Endodermal cell (in vitro differentiated cells): Measurements from ENCODE around the gene ODF2. TPM values are rescaled to one million over a fixed set of nuclear protein-coding genes. Genes with fewer than 3 reads are reported as not detected.
A peak's percentile ranks its signal among the peaks of the same experiment; 100 is the strongest.

Experiments used
- DNase-seq: peaks from one replicate; pipeline ENCODE4 v3.0.0-alpha.2; 2017
- H3K27ac ChIP-seq: 2 replicates; pipeline ENCODE4 v1.5.1; 2013; ENCODE audit warnings: mild to moderate bottlenecking, low read depth, low read length, moderate library complexity
- H3K27me3 ChIP-seq: 2 replicates; pipeline ENCODE4 v1.6.1; 2013; ENCODE audit warnings: mild to moderate bottlenecking, low read length, moderate library complexity; ENCODE audit not compliant: insufficient read depth, control insufficient read depth, poor library complexity, severe bottlenecking
- H3K36me3 ChIP-seq: 2 replicates; pipeline ENCODE4 v1.7.0; 2013; ENCODE audit warnings: mild to moderate bottlenecking, low read length, moderate library complexity; ENCODE audit not compliant: control insufficient read depth, insufficient read depth
- H3K4me1 ChIP-seq: one replicate; pipeline ENCODE4 v1.7.0; 2013; ENCODE audit warnings: low read length; ENCODE audit not compliant: control insufficient read depth, insufficient read depth
- H3K4me3 ChIP-seq: 2 replicates; pipeline ENCODE4 v1.5.1; 2013; ENCODE audit warnings: mild to moderate bottlenecking, low read length, moderate library complexity
- H3K9ac ChIP-seq: 2 replicates; pipeline ENCODE4 v1.6.1; 2013; ENCODE audit warnings: mild to moderate bottlenecking, low read length, moderate library complexity; ENCODE audit not compliant: poor library complexity, severe bottlenecking; ENCODE audit errors: extremely low read depth
- H3K9me3 ChIP-seq: 2 replicates; pipeline ENCODE4 v1.6.1; 2013; ENCODE audit warnings: mild to moderate bottlenecking, low read length, moderate library complexity; ENCODE audit not compliant: control insufficient read depth
- H3K27ac Mint-ChIP-seq: 2 replicates; pipeline ENCODE4 v1.8.0; 2020; ENCODE audit warnings: mixed read lengths
- H3K27me3 Mint-ChIP-seq: 2 replicates; pipeline ENCODE4 v1.8.0; 2021; ENCODE audit warnings: mild to moderate bottlenecking, mixed read lengths; ENCODE audit not compliant: insufficient read depth
- H3K36me3 Mint-ChIP-seq: 2 replicates; pipeline ENCODE4 v1.8.0; 2020; ENCODE audit warnings: low read depth, mixed read lengths
- H3K4me1 Mint-ChIP-seq: 2 replicates; pipeline ENCODE4 v1.8.0; 2020; ENCODE audit warnings: mixed read lengths
- H3K4me3 Mint-ChIP-seq: 2 replicates; pipeline ENCODE4 v1.8.0; 2020; ENCODE audit warnings: mild to moderate bottlenecking, moderate library complexity, mixed read lengths
- H3K9me3 Mint-ChIP-seq: 2 replicates; pipeline ENCODE4 v1.8.0; 2020; ENCODE audit warnings: mild to moderate bottlenecking, mixed read lengths
- WGBS, 2 experiments: methylation state at CpG; one replicate each; pipeline versions ENCODE4 v1.1.5 to v1.1.7; 2013; ENCODE audit warnings: missing lambda C conversion rate in 2 of 2, mixed read lengths in 1 of 2; ENCODE audit not compliant: insufficient coverage in 1 of 2, insufficient read length in 1 of 2; 5-methylcytosine and 5-hydroxymethylcytosine counted together
- total RNA-seq, 2 donors: library from RNA; stranded (reverse); fragmentation: NEBNext Ultra II Directional in 1 of 2; extraction: Animal tissue kit (Norgen Biotek cat#: 25700) in 1 of 2; gene quantifications; 2 replicates in 1 of 2; 3 replicates in 1 of 2; pipeline ENCODE4 v1.2.1, GENCODE V29; 2021
- TF ChIP-seq, protein P1 (sequence below): fragments of 200-600 bp; sonication (generic); conservative IDR thresholded peaks from 2 replicates; pipeline ENCODE4 v1.5.0; 2021; ENCODE audit warnings: antibody characterized with exemption, mild to moderate bottlenecking

ODF2 gene
- total RNA-seq, 2 donors from 2014 or later = 34.5 to 48.7 TPM

DNA sequence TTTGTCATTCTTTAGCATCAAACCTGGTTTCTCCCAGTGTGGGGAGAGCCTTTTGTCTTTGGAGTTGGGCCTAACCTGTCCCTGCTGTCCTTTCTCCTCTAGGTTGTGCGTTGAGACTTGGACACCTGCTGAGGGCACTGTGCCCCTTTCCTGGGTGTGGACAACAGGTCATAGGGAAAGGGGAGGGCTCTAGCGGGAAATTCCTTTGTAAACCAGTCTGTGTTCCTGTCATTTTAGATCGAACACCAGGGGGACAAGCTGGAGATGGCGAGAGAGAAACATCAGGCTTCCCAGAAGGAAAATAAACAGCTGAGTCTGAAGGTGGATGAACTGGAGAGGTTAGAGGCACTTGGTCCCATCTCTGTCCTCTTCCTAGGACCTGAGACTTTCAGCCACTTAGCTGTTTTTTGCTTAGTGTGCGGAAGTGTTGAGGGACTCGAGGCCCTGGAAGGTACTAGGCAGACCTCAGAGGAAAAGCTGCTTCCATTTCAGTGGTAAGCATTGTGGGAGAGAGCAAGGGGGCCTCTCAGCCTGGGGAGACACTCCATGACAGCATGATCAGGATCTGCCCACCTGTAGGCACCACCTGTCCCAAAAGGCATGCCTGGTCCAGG is 40.1 kb downstream of the ODF2 start:
- H3K4me3 ChIP-seq = no peak overlapping the region
- no peaks in the 10 kb centered on the region for H3K27me3 ChIP-seq
- H3K9ac ChIP-seq = no peak overlapping the region
- TF ChIP-seq, protein P1, sequence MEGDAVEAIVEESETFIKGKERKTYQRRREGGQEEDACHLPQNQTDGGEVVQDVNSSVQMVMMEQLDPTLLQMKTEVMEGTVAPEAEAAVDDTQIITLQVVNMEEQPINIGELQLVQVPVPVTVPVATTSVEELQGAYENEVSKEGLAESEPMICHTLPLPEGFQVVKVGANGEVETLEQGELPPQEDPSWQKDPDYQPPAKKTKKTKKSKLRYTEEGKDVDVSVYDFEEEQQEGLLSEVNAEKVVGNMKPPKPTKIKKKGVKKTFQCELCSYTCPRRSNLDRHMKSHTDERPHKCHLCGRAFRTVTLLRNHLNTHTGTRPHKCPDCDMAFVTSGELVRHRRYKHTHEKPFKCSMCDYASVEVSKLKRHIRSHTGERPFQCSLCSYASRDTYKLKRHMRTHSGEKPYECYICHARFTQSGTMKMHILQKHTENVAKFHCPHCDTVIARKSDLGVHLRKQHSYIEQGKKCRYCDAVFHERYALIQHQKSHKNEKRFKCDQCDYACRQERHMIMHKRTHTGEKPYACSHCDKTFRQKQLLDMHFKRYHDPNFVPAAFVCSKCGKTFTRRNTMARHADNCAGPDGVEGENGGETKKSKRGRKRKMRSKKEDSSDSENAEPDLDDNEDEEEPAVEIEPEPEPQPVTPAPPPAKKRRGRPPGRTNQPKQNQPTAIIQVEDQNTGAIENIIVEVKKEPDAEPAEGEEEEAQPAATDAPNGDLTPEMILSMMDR = peak; percentile 21
- H3K9me3 ChIP-seq = no peaks in the 10 kb centered on the region
- peaks cover 85% of the 10 kb centered on the region for H3K36me3 ChIP-seq
- Mint-ChIP-seq H3K27me3 (no peaks in the 10 kb centered on the region), H3K4me1 (no peaks in the 10 kb centered on the region), H3K27ac (peak overlapping the region; percentile 64), H3K4me3 (no peak overlapping the region), H3K9me3 (no peaks in the 10 kb centered on the region), H3K36me3 (peaks cover 67% of the 10 kb centered on the region)
- WGBS, 2 experiments = 80% methylated on average over 4 to 6 of the region's 6 CpGs
- H3K4me1 ChIP-seq = no peaks in the 10 kb centered on the region
- no peak overlapping the region for H3K27ac ChIP-seq
- DNase-seq = peak; percentile 67

DNA sequence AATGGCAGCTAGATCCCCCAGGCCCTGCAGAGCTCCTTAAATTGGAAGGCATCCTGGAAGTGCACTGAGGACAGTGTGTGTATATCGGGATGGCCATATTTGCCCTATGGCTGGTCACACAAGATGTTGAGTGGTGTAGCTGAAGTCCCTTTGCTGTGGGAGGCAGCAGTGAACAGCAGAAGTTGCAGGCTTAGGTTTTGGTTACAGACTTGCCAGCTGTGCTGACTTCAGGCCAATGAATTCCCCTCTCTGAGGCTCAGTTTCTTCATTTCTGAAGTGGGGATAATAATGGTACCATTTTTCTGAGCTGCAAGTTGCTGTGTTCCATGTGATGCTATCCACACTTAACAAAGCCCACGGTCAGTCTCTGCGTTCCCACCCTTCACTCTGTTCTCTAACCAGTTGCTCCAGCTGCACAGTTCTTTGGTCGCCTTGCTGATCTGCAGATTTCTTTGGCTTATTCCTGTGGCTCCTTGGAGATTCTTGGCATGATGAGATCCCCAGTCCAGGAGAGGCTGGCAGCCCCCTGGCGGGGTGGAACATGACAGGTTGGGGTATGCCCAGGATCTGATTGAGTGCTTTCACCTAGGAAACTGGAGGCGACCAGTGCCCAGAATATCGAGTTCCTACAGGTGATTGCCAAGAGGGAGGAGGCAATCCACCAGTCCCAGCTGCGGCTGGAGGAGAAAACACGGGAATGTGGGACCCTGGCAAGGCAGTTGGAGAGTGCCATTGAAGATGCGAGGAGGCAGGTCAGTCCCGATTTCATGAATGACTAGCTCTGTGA is 42.2 kb downstream of the ODF2 start:
- no peaks in the 10 kb centered on the region for H3K27me3 Mint-ChIP-seq
- no peaks in the 10 kb centered on the region for H3K9me3 ChIP-seq
- whole genome bisulfite sequencing, 2 experiments = 87 to 95% methylated on average over 11 of the region's 11 CpGs
- H3K4me1 ChIP-seq = no peaks in the 10 kb centered on the region
- H3K4me1 Mint-ChIP-seq = no peaks in the 10 kb centered on the region
- no peak overlapping the region for H3K27ac ChIP-seq
- H3K4me3 Mint-ChIP-seq = no peak overlapping the region
- H3K9me3 Mint-ChIP-seq = no peaks in the 10 kb centered on the region
- DNase-seq = no peak
- H3K9ac ChIP-seq = no peak overlapping the region
- H3K27me3 ChIP-seq = no peaks in the 10 kb centered on the region
- H3K27ac Mint-ChIP-seq = no peak overlapping the region
- peaks cover 61% of the 10 kb centered on the region for H3K36me3 Mint-ChIP-seq
- peaks cover 80% of the 10 kb centered on the region for H3K36me3 ChIP-seq
- no peak overlapping the region for H3K4me3 ChIP-seq
- TF ChIP-seq, protein P1 = no peak

GRCh38 chr9:128498911-128499310 is 43.1 kb downstream of the ODF2 start:
- H3K27ac ChIP-seq = no peak overlapping the region
- no peak overlapping the region for H3K27ac Mint-ChIP-seq
- H3K4me3 Mint-ChIP-seq = no peak overlapping the region
- H3K27me3 ChIP-seq = no peaks in the 10 kb centered on the region
- H3K36me3 ChIP-seq = peaks cover 74% of the 10 kb centered on the region
- no peak for DNase-seq
- TF ChIP-seq, protein P1 = no peak
- H3K9ac ChIP-seq = no peak overlapping the region
- no peaks in the 10 kb centered on the region for H3K27me3 Mint-ChIP-seq
- H3K9me3 Mint-ChIP-seq = no peaks in the 10 kb centered on the region
- H3K4me1 ChIP-seq = no peaks in the 10 kb centered on the region
- H3K4me3 ChIP-seq = no peak overlapping the region
- H3K9me3 ChIP-seq = no peaks in the 10 kb centered on the region
- H3K36me3 Mint-ChIP-seq = peaks cover 57% of the 10 kb centered on the region
- WGBS, 2 experiments = 96 to 98% methylated on average over 7 to 8 of the region's 9 CpGs
- H3K4me1 Mint-ChIP-seq = peaks cover 2% of the 10 kb centered on the region
